Measurements from ENCODE around the gene MPO. TPM values are rescaled to one million over a fixed set of nuclear protein-coding genes. Genes with fewer than 3 reads are reported as not detected.

Gene MPO
- total and polyA plus RNA-seq, 10 of the 15 experiments (the other 5 are each of a cell fraction or from before 2014, with no cell fraction given) = 0.06 to 0.49 (median 0.14) TPM

DNA sequence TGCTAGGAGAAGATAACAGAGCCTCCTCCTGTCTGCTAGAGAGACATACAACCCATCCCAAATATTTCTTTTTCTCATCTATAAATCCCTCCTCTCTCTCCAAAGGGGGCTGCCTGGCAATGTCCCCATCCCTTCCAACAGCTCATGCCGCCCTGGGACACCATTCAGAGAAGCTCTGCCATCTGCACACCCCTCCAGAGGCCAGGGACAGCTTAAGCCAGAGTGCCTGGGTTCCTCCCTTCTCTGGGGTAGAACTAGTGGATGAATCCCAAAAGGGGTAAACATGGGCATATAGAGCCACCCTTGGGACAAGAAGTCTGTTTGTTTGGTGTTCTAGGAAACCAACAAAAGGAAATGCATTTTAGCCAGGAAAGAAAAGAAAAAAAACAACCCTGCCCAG, 44.9 kb downstream of the MPO start:
- no peak overlapping the region for H3K4me3 ChIP-seq
- H3K4me1 ChIP-seq (ENCODE audit: control insufficient read depth, insufficient read depth, low read length) = peaks cover 21% of the 10 kb centered on the region
- FAIRE-seq (no peak), DNase-seq (ENCODE audit: low read depth, low spot score) (no peak), ATAC-seq (no peak)
- no peak overlapping the region for H2AFZ ChIP-seq (ENCODE audit: control insufficient read depth, low read depth, low read length)
- POLR2A ChIA-PET = interaction anchor here (0.6 to 1.3 kb wide), 4 partner anchors 11 to 979 kb away, joined by 3 to 6 read pairs (median 4); no protein-coding TSS in a partner anchor
- in situ Hi-C loops (cut with MboI) = no loop called here
- H3K9me3 ChIP-seq (replicated peaks; ENCODE audit: control insufficient read depth, insufficient read depth, low read length) = no peaks in the 10 kb centered on the region
- H3K36me3 ChIP-seq (ENCODE audit: control insufficient read depth in 2 of 2, insufficient read depth in 2 of 2, low read length in 1 of 2) = no peaks in the 10 kb centered on the region
- BruUV-seq (replicated peaks) = no TSS peak
- WGBS (ENCODE audit: insufficient coverage, insufficient replicate concordance, low lambda C conversion rate, missing lambda C conversion rate) = 0% methylated on average over 1 of the region's 1 CpG
- peaks cover 0 to 3% of the 10 kb centered on the region in 2 experiments; a peak in 1 of 4 replicates for H3K27me3 ChIP-seq (replicated peaks in 1 of 2; ENCODE audit: control insufficient read depth in 2 of 2, insufficient read depth in 2 of 2, low read length in 1 of 2)
- no peak for TF ChIP-seq TCF7 (IDR thresholded peaks at IDR 0.05; ENCODE audit: borderline replicate concordance)
- TF ChIP-seq, protein P1, sequence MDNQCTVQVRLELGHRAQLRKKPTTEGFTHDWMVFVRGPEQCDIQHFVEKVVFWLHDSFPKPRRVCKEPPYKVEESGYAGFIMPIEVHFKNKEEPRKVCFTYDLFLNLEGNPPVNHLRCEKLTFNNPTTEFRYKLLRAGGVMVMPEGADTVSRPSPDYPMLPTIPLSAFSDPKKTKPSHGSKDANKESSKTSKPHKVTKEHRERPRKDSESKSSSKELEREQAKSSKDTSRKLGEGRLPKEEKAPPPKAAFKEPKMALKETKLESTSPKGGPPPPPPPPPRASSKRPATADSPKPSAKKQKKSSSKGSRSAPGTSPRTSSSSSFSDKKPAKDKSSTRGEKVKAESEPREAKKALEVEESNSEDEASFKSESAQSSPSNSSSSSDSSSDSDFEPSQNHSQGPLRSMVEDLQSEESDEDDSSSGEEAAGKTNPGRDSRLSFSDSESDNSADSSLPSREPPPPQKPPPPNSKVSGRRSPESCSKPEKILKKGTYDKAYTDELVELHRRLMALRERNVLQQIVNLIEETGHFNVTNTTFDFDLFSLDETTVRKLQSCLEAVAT (IDR thresholded peaks at IDR 0.05) = no peak
- TF ChIP-seq ZNF384 (IDR thresholded peaks at IDR 0.05; ENCODE audit: borderline replicate concordance, low read depth, low read length) = no peak
- no peak for TF ChIP-seq POLR2AphosphoS2 (IDR thresholded peaks at IDR 0.05; ENCODE audit: low read depth, low read length)
- TF ChIP-seq IKZF2 (IDR thresholded peaks at IDR 0.05) = no peak
- no peak for TF ChIP-seq POLR2A (IDR thresholded peaks at IDR 0.05; ENCODE audit: low read depth, low read length)
- no peak for TF ChIP-seq SREBF2 (IDR thresholded peaks at IDR 0.05; ENCODE audit: low read length)
- no peak for TF ChIP-seq EED (IDR thresholded peaks at IDR 0.05; ENCODE audit: low read depth)
- TF ChIP-seq MTA2 (IDR thresholded peaks at IDR 0.05; ENCODE audit: low read depth) = no peak
- TF ChIP-seq MYB (IDR thresholded peaks at IDR 0.05; ENCODE audit: borderline replicate concordance, low read depth, low read length) = no peak
- TF ChIP-seq HDGF (IDR thresholded peaks at IDR 0.05) = no peak
- TF ChIP-seq SP1 (IDR thresholded peaks at IDR 0.05; ENCODE audit: low read depth, low read length) = no peak
- SMC1A ChIA-PET (ENCODE audit: uncharacterized antibody, unreplicated experiment) = interaction anchor here (0.6 to 3.1 kb wide), 6 partner anchors 13 to 146 kb away, joined by 3 to 23 read pairs (median 6); no protein-coding TSS in a partner anchor
- no peak overlapping the region for H3K9ac ChIP-seq (ENCODE audit: control insufficient read depth, insufficient read depth, low read length)
- H3K79me2 ChIP-seq (ENCODE audit: control insufficient read depth, insufficient read depth, low read length) = no peaks in the 10 kb centered on the region
- intact Hi-C loops (cut with micrococcal nuclease; ENCODE audit: unreplicated experiment) = no loop called here
- RAD21 ChIA-PET (ENCODE audit: unreplicated experiment) = interaction anchor here (0.5 to 2.1 kb wide), 7 partner anchors 12 to 109 kb away, joined by 3 to 6 read pairs (median 4); no protein-coding TSS in a partner anchor
- H3K27ac ChIP-seq (ENCODE audit: control insufficient read depth, insufficient read depth) = no peak overlapping the region
- H3K4me2 ChIP-seq (ENCODE audit: control insufficient read depth, insufficient read depth) = no peak overlapping the region
- CTCF ChIA-PET = interaction anchor here (0.6 to 5.3 kb wide), 9 partner anchors 8 to 874 kb away, joined by 3 to 29 read pairs (median 5); no protein-coding TSS in a partner anchor
- no peaks in the 10 kb centered on the region for H4K20me1 ChIP-seq (ENCODE audit: control insufficient read depth, insufficient read depth)

Data from GM12878 (cell line).